GM10248 (cell line): ENCODE data around the gene SRRM2.

Experiments
- CTCF ChIA-PET: fragments of 300-600 bp; sonication (Branson Sonifier 250); formaldehyde crosslinking; extraction: SDS; loops from one replicate; lab custom pipeline; 2021; ENCODE audit warnings: antibody characterized with exemption; lab: Yijun Ruan, JAX
- POLR2A ChIA-PET: fragments of 350-650 bp; sonication (Branson Sonifier 250); formaldehyde crosslinking; extraction: SDS; loops from one replicate; lab custom pipeline; 2020; ENCODE audit warnings: antibody characterized with exemption; lab: Yijun Ruan, JAX
- DNase-seq: peaks from one replicate; pipeline ENCODE4 v3.0.0; 2012; ENCODE audit errors: extremely low spot score
- TF ChIP-seq, protein P1 (sequence below): IDR thresholded peaks from 2 replicates; pipeline ENCODE4 v1.5.1; 2012; ENCODE audit warnings: mild to moderate bottlenecking, low read depth; ENCODE audit errors: extremely low read depth, missing control alignments, control extremely low read depth

Gene SRRM2

DNA sequence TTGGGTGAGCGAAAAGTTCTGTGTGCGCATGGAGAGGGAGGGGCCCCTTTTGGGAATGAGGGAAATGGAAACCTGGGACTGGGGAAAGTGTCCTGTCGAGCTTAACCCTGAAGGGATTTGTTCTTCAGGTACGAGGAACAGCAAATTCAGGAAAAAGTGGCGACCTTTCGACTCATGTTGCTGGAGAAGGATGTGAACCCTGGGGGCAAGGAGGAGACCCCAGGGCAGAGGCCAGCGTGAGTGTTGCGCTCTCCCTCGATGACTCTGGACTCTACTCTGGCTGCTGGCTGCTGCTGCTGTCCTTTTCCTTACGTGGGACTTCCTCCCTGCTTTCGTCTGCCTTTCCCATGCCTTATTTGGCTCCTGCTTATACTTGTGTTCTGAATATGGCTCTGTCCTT is 4.9 kb downstream of the SRRM2 start:
- POLR2A ChIA-PET = interaction anchor here (1.0 to 1.2 kb wide), 2 partner anchors 11 to 13 kb away, joined by 3 to 7 read pairs; no protein-coding TSS in a partner anchor
- CTCF ChIA-PET = interaction anchor here (1.0 to 1.4 kb wide), 3 partner anchors 17 to 87 kb away, joined by 3 to 5 read pairs (median 4); no protein-coding TSS in a partner anchor
- TF ChIP-seq, protein P1, sequence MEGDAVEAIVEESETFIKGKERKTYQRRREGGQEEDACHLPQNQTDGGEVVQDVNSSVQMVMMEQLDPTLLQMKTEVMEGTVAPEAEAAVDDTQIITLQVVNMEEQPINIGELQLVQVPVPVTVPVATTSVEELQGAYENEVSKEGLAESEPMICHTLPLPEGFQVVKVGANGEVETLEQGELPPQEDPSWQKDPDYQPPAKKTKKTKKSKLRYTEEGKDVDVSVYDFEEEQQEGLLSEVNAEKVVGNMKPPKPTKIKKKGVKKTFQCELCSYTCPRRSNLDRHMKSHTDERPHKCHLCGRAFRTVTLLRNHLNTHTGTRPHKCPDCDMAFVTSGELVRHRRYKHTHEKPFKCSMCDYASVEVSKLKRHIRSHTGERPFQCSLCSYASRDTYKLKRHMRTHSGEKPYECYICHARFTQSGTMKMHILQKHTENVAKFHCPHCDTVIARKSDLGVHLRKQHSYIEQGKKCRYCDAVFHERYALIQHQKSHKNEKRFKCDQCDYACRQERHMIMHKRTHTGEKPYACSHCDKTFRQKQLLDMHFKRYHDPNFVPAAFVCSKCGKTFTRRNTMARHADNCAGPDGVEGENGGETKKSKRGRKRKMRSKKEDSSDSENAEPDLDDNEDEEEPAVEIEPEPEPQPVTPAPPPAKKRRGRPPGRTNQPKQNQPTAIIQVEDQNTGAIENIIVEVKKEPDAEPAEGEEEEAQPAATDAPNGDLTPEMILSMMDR = no peak
- DNase-seq = no peak

DNA sequence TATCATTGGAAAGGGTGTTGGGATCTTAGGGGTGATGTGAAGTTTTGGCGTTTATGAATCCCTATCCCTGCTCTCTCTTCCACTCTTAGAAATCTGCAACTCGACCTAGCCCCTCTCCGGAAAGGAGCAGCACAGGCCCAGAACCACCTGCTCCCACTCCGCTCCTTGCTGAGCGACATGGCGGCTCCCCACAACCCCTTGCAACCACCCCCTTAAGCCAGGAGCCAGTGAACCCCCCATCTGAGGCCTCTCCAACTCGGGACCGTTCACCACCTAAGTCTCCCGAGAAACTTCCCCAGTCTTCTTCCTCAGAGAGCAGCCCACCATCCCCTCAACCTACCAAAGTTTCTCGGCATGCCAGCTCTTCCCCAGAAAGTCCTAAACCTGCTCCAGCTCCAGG is 9.0 kb downstream of the SRRM2 start:
- no peak for DNase-seq
- CTCF ChIA-PET = no interaction called here
- POLR2A ChIA-PET = no interaction called here
- TF ChIP-seq, protein P1 = no peak

DNA sequence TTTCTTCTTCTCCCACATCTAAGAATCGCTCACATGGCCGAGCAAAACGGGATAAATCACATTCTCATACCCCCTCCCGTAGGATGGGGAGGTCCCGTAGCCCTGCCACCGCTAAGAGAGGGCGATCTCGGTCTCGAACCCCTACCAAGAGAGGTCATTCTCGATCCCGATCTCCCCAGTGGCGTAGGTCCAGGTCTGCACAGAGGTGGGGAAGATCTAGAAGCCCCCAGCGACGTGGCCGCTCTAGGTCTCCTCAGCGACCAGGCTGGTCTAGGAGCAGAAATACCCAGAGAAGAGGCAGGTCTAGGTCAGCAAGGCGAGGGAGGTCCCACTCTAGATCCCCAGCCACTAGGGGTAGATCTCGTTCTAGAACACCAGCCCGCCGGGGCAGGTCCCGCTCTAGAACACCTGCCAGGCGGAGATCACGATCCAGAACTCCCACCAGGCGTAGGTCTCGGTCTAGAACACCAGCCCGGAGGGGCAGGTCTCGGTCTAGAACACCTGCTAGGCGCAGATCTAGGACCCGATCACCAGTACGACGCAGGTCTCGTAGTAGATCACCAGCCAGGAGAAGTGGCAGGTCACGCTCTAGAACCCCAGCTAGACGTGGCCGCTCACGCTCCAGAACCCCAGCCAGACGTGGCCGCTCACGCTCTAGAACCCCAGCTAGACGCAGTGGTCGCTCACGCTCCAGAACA is 9.6 kb downstream of the SRRM2 start:
- CTCF ChIA-PET = no interaction called here
- TF ChIP-seq, protein P1 = no peak

DNA sequence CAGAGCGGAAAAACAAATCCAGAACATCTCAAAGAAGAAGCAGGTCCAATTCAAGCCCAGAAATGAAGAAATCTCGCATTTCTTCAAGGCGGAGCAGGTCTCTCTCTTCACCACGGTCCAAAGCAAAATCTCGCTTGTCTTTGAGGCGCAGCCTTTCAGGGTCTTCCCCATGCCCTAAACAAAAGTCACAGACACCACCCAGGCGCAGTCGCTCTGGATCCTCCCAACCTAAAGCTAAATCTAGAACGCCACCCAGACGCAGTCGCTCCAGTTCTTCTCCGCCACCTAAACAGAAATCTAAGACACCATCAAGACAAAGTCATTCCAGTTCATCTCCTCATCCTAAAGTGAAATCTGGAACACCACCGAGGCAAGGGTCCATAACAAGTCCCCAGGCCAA is 10.3 kb downstream of the SRRM2 start:
- ChIA-PET CTCF (interaction anchor here (1.0 kb wide), 1 partner anchor 12 kb away, joined by 3 read pairs; no protein-coding TSS in a partner anchor), POLR2A (interaction anchor here (0.8 kb wide), 1 partner anchor 10 kb away, joined by 4 read pairs; the partner anchor contains the start of gene SRRM2)
- no peak for DNase-seq
- TF ChIP-seq, protein P1 = no peak

More for the DNA sequence above, 9.6 kb downstream of the SRRM2 start:
- POLR2A ChIA-PET = interaction anchor here (0.8 kb wide), 1 partner anchor 9 kb away, joined by 4 read pairs; the partner anchor contains the start of gene SRRM2
- DNase-seq = no peak

DNA sequence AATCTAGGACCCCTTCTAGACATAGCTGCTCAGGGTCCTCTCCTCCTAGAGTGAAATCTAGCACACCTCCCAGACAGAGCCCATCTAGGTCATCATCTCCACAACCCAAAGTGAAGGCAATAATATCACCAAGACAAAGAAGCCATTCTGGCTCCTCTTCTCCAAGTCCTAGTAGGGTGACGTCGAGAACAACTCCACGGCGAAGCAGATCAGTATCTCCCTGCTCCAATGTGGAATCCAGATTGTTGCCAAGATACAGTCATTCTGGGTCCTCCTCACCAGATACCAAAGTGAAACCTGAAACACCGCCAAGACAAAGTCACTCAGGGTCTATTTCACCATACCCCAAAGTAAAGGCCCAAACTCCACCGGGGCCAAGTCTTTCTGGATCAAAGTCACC is 10.7 kb downstream of the SRRM2 start:
- DNase-seq = no peak
- TF ChIP-seq, protein P1 = no peak
- ChIA-PET CTCF (interaction anchor here (1.0 kb wide), 1 partner anchor 13 kb away, joined by 3 read pairs; no protein-coding TSS in a partner anchor), POLR2A (interaction anchor here (0.8 kb wide), 1 partner anchor 10 kb away, joined by 4 read pairs; the partner anchor contains the start of gene SRRM2)

DNA sequence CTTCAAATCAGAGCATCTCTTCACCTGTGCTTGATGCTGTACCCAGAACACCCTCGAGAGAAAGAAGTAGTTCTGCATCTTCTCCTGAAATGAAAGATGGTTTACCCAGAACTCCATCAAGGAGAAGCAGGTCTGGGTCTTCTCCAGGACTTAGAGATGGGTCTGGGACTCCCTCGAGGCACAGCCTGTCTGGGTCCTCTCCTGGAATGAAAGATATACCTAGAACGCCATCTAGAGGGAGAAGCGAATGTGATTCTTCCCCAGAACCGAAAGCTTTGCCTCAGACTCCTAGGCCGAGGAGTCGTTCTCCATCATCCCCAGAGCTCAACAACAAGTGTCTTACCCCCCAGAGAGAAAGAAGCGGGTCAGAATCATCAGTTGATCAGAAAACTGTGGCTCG is 12.3 kb downstream of the SRRM2 start:
- CTCF ChIA-PET = no interaction called here
- TF ChIP-seq, protein P1 = no peak
- POLR2A ChIA-PET = no interaction called here
- DNase-seq = no peak
